H1 (cell line): ENCODE data around the gene RPRD1A. TPM values are rescaled to one million over a fixed set of nuclear protein-coding genes. Genes with fewer than 3 reads are reported as not detected.

Experiments
- CTCF ChIA-PET: fragments of 300-600 bp; sonication (Branson Sonifier 250); formaldehyde crosslinking; loops from one replicate; lab custom pipeline; 2021; ENCODE audit not compliant: partially characterized antibody; lab: Charles Lee
- POLR2A ChIA-PET: fragments of 300-600 bp; sonication (Branson Sonifier 250); formaldehyde crosslinking; loops from one replicate; lab custom pipeline; 2021; ENCODE audit warnings: inconsistent platforms; ENCODE audit not compliant: partially characterized antibody; lab: Charles Lee
- DNase-seq, 2 experiments: peaks; one replicate each; pipeline versions ENCODE4 v3.0.0 to v3.0.0-alpha.2; 2010 to 2022; ENCODE audit warnings: low spot score in 2 of 2, low read depth in 1 of 2, mixed read lengths in 1 of 2
- FAIRE-seq: peaks from 2 replicates; lab custom pipeline; 2011; peaks lifted over from hg19 to GRCh38; lab: Jason Lieb, UNC
- H2AFZ ChIP-seq: 2 replicates; pipeline ENCODE4 v1.8.1; 2012; ENCODE audit warnings: low read length, inconsistent platforms
- H2AK5ac ChIP-seq: 2 replicates; pipeline ENCODE4 v1.6.1; 2013; ENCODE audit warnings: low read depth, low read length
- H2BK120ac ChIP-seq: replicated peaks from 2 replicates; pipeline ENCODE3; 2013; ENCODE audit warnings: low read depth, low read length, inconsistent platforms
- H2BK12ac ChIP-seq: 2 replicates; pipeline ENCODE4 v1.6.1; 2013; ENCODE audit warnings: low read depth, low read length
- H2BK15ac ChIP-seq: 2 replicates; pipeline ENCODE4 v1.6.1; 2013; ENCODE audit warnings: low read length
- H2BK20ac ChIP-seq: 2 replicates; pipeline ENCODE4 v1.6.1; 2013; ENCODE audit warnings: low read length
- H2BK5ac ChIP-seq: 2 replicates; pipeline ENCODE4 v1.6.1; 2013; ENCODE audit warnings: low read depth, low read length
- H3K14ac ChIP-seq: 2 replicates; pipeline ENCODE4 v1.6.1; 2013; ENCODE audit warnings: inconsistent platforms; ENCODE audit not compliant: insufficient read length
- H3K18ac ChIP-seq: 2 replicates; pipeline ENCODE4 v1.6.1; 2013; ENCODE audit warnings: low read length; ENCODE audit errors: extremely low read depth
- H3K23ac ChIP-seq: 2 replicates; pipeline ENCODE4 v1.6.1; 2013; ENCODE audit warnings: inconsistent platforms; ENCODE audit not compliant: insufficient read length
- H3K23me2 ChIP-seq: 2 replicates; pipeline ENCODE4 v1.6.1; 2013; ENCODE audit warnings: low read depth, low read length
- H3K27ac ChIP-seq: 2 replicates; pipeline ENCODE4 v1.6.1; 2011; ENCODE audit warnings: low read depth, low read length, inconsistent platforms
- H3K27me3 ChIP-seq, 4 experiments: replicated peaks in 1 of 4; 1 replicate in 1 of 4; 2 replicates in 3 of 4; pipeline versions ENCODE4 v1.6.1 to v1.8.1; 2011 to 2013; ENCODE audit warnings: low read length in 3 of 4, mild to moderate bottlenecking in 3 of 4, inconsistent platforms in 2 of 4, mixed read lengths in 2 of 4, moderate library complexity in 1 of 4; ENCODE audit not compliant: control insufficient read depth in 3 of 4, insufficient read depth in 3 of 4; ENCODE audit errors: extremely low read depth in 1 of 4
- H3K36me3 ChIP-seq, 4 experiments: 2 replicates each; pipeline versions ENCODE4 v1.6.1 to v1.8.1; 2011 to 2013; ENCODE audit warnings: mild to moderate bottlenecking in 4 of 4, low read length in 3 of 4, moderate library complexity in 2 of 4, control low read depth in 1 of 4, inconsistent platforms in 1 of 4; ENCODE audit not compliant: insufficient read depth in 4 of 4, control insufficient read depth in 2 of 4
- H3K4ac ChIP-seq: replicated peaks from 2 replicates; pipeline ENCODE3; 2013; ENCODE audit warnings: low read length, low read depth, mixed read lengths, inconsistent platforms; ENCODE audit not compliant: insufficient read length
- H3K4me1 ChIP-seq, 4 experiments: replicated peaks in 1 of 4; 1 replicate in 1 of 4; 2 replicates in 3 of 4; pipeline versions ENCODE4 v1.6.1 to v1.8.1; 2011 to 2013; ENCODE audit warnings: low read length in 3 of 4, inconsistent platforms in 2 of 4, mixed read lengths in 1 of 4; ENCODE audit not compliant: insufficient read depth in 4 of 4, control insufficient read depth in 3 of 4
- H3K4me2 ChIP-seq, 2 experiments: 2 replicates each; pipeline versions ENCODE4 v1.6.1 to v1.8.1; 2011 to 2013; ENCODE audit warnings: low read depth in 2 of 2, low read length in 2 of 2, control low read depth in 1 of 2, inconsistent platforms in 1 of 2, mild to moderate bottlenecking in 1 of 2; ENCODE audit not compliant: insufficient read depth in 1 of 2
- H3K4me3 ChIP-seq, 4 experiments: fragments of 200-600, 300-600 bp in 1 of 4; sonication (generic), shearing (Covaris generic), sonication (Bioruptor Twin) in 1 of 4; 2 replicates each; pipeline versions ENCODE4 v1.5.1 to v1.8.1; 2011 to 2016; ENCODE audit warnings: low read length in 4 of 4, low read depth in 3 of 4, control low read depth in 2 of 4, inconsistent platforms in 2 of 4, mild to moderate bottlenecking in 2 of 4, mixed read lengths in 1 of 4, moderate library complexity in 1 of 4; ENCODE audit not compliant: insufficient read depth in 2 of 4; ENCODE audit errors: extremely low read depth in 1 of 4
- H3K56ac ChIP-seq: replicated peaks from 2 replicates; pipeline ENCODE3; 2013; ENCODE audit warnings: low read depth, mild to moderate bottlenecking, mixed read lengths, low read length, inconsistent platforms; ENCODE audit not compliant: insufficient read length
- H3K79me1 ChIP-seq: 2 replicates; pipeline ENCODE4 v1.6.1; 2013; ENCODE audit warnings: low read depth, low read length, control low read depth
- H3K79me2 ChIP-seq, 2 experiments: 2 replicates each; pipeline versions ENCODE4 v1.6.1 to v1.8.1; 2012 to 2013; ENCODE audit warnings: low read length in 2 of 2, mild to moderate bottlenecking in 2 of 2, inconsistent platforms in 1 of 2; ENCODE audit not compliant: insufficient read depth in 2 of 2, control insufficient read depth in 1 of 2
- H3K9ac ChIP-seq, 4 experiments: replicated peaks in 1 of 4; 1 replicate in 1 of 4; 2 replicates in 3 of 4; pipeline versions ENCODE4 v1.6.1 to v1.8.1; 2011 to 2013; ENCODE audit warnings: low read depth in 3 of 4, low read length in 3 of 4, control low read depth in 2 of 4, mild to moderate bottlenecking in 2 of 4, moderate library complexity in 2 of 4, inconsistent platforms in 1 of 4; ENCODE audit errors: extremely low read depth in 1 of 4
- H3K9me3 ChIP-seq, 2 experiments: 2 replicates each; pipeline versions ENCODE4 v1.6.1 to v1.8.1; 2012 to 2013; ENCODE audit warnings: mild to moderate bottlenecking in 2 of 2, moderate library complexity in 2 of 2, control low read depth in 1 of 2, inconsistent platforms in 1 of 2, low read depth in 1 of 2, low read length in 1 of 2, mixed read lengths in 1 of 2; ENCODE audit not compliant: insufficient read depth in 2 of 2
- H4K20me1 ChIP-seq, 2 experiments: replicated peaks in 1 of 2; 2 replicates each; pipeline versions ENCODE3 to v1.8.1; 2011 to 2013; ENCODE audit warnings: inconsistent platforms in 2 of 2, low read length in 2 of 2, mild to moderate bottlenecking in 1 of 2; ENCODE audit not compliant: insufficient read depth in 2 of 2, control insufficient read depth in 1 of 2
- H4K5ac ChIP-seq: 2 replicates; pipeline ENCODE4 v1.6.1; 2013; ENCODE audit warnings: low read length, low read depth, mixed read lengths, inconsistent platforms; ENCODE audit not compliant: insufficient read length
- H4K8ac ChIP-seq: 2 replicates; pipeline ENCODE4 v1.8.0; 2013; ENCODE audit warnings: mild to moderate bottlenecking, moderate library complexity, low read length, inconsistent platforms; ENCODE audit not compliant: insufficient read depth; ENCODE audit errors: extremely low read depth
- H4K91ac ChIP-seq: replicated peaks from 2 replicates; pipeline ENCODE3; 2013; ENCODE audit warnings: low read length, mixed read lengths, inconsistent platforms; ENCODE audit not compliant: insufficient read length
- ATF3 ChIP-seq: IDR thresholded peaks from 2 replicates; pipeline ENCODE4 v1.6.1; 2011; ENCODE audit warnings: low read depth, mild to moderate bottlenecking, low read length; ENCODE audit not compliant: insufficient read depth
- BCL11A ChIP-seq, 2 experiments: IDR thresholded peaks; one replicate each; pipeline ENCODE4 v1.6.1; 2011; ENCODE audit warnings: low read depth in 2 of 2, low read length in 2 of 2, mild to moderate bottlenecking in 2 of 2
- CREB1 ChIP-seq: IDR thresholded peaks from 2 replicates; pipeline ENCODE4 v1.6.1; 2012; ENCODE audit warnings: inconsistent platforms
- CTCF ChIP-seq, 3 experiments: IDR thresholded peaks; 1 replicate in 2 of 3; 2 replicates in 1 of 3; pipeline versions ENCODE4 v1.5.1 to v1.6.1; 2011; ENCODE audit warnings: low read length in 3 of 3, mild to moderate bottlenecking in 3 of 3, inconsistent platforms in 2 of 3, low read depth in 1 of 3, moderate library complexity in 1 of 3; ENCODE audit not compliant: insufficient read depth in 1 of 3; ENCODE audit errors: control extremely low read depth in 1 of 3
- SIX5 ChIP-seq: IDR thresholded peaks from 2 replicates; pipeline ENCODE4 v1.6.1; 2011; ENCODE audit warnings: mild to moderate bottlenecking, low read depth, low read length
- SP2 ChIP-seq: IDR thresholded peaks from 2 replicates; pipeline ENCODE4 v1.6.1; 2012; ENCODE audit warnings: mild to moderate bottlenecking, low read length, inconsistent platforms
- TAF7 ChIP-seq: optimal IDR thresholded peaks from 2 replicates; pipeline ENCODE3; 2011; ENCODE audit warnings: low read depth, mild to moderate bottlenecking, inconsistent platforms, low read length, moderate library complexity, borderline replicate concordance
- WGBS, 2 experiments: shearing (Covaris generic) in 1 of 2; methylation state at CpG; one replicate each; pipeline versions ENCODE4 v1.1.6 to v1.1.7; 2013 to 2015; ENCODE audit warnings: low lambda C conversion rate in 2 of 2, mixed read lengths in 2 of 2, inconsistent platforms in 1 of 2, low coverage in 1 of 2, missing lambda C conversion rate in 1 of 2; ENCODE audit not compliant: insufficient replicate concordance in 2 of 2, insufficient coverage in 1 of 2, insufficient read length in 1 of 2; ENCODE audit errors: extremely low coverage in 1 of 2, missing lambda C conversion rate in 1 of 2; 5-methylcytosine and 5-hydroxymethylcytosine counted together
- polyA plus RNA-seq, 7 experiments: library from polyadenylated mRNA; depleted of rRNA in 3 of 7; stranded (reverse) in 5 of 7; unstranded in 2 of 7; fragments of >200 nt in 5 of 7; fragments of 200-250 nt in 2 of 7; gene quantifications; 1 replicate in 5 of 7; 2 replicates in 1 of 7; 4 replicates in 1 of 7; pipeline versions ENCODE4 v1.2.1 to v1.2.3, GENCODE V29; 2011 to 2013; ENCODE audit warnings: missing spikeins in 2 of 7, mixed read lengths in 2 of 7
- total RNA-seq: library from RNA; stranded (reverse); fragmentation: NEBNext Ultra II Directional; extraction: Animal tissue kit (Norgen Biotek cat#: 25700); gene quantifications from 2 replicates; pipeline ENCODE4 v1.2.1, GENCODE V29; 2021

Gene RPRD1A
- total and polyA plus RNA-seq, 2 of the 8 experiments (the other 6 are each of a cell fraction or from before 2014, with no cell fraction given): 40.5 to 106 TPM

DNA sequence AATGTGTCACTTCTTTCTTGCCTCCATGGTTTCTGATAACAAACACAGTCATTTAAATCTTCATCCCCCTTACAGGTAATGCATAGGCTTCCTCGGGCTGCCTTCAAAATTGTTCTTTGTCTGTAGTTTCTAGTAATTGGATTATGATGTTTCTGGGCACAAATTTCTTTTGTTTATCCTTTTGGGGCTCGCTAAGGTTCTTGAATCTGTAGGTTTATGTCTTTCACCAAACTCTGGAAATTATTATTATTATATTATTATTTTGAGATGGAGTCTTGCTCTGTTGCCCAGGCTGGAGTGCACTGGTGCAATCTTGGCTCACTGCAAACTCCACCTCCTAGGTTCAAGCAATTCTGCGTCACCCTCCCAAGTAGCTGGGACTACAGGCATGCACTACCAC is 111.1 kb downstream of the RPRD1A start:
- no peak overlapping the region for H3K4ac ChIP-seq

More for the DNA sequence above, 111.1 kb downstream of the RPRD1A start:
- no peak for DNase-seq
- Histone ChIP-seq H3K23ac (no peak overlapping the region), H3K18ac (no peak overlapping the region), H2BK15ac (no peak overlapping the region), H2BK20ac (no peak overlapping the region), H2BK120ac (no peak overlapping the region), H4K91ac (no peak overlapping the region), H3K4me1 (no peaks in the 10 kb centered on the region), H3K56ac (no peak overlapping the region), H4K5ac (no peak overlapping the region), H2BK5ac (no peak overlapping the region), H3K4me3 (no peak overlapping the region), H3K9ac (no peak overlapping the region), H3K9me3 (peaks cover 5 to 9% of the 10 kb centered on the region in 2 experiments; a peak in 1 of 4 replicates), H3K79me1 (no peaks in the 10 kb centered on the region), H3K79me2 (no peaks in the 10 kb centered on the region), H2BK12ac (no peak overlapping the region), H2AFZ (no peak overlapping the region), H3K23me2 (no peaks in the 10 kb centered on the region; the same call in 1 of the 2 replicates), H3K27me3 (no peaks in the 10 kb centered on the region), H2AK5ac (no peak overlapping the region), H3K36me3 (no peaks in the 10 kb centered on the region), H3K27ac (no peak overlapping the region), H4K8ac (no peak overlapping the region), H4K20me1 (no peaks in the 10 kb centered on the region), H3K14ac (no peak overlapping the region)
- 87% methylated on average over 3 of the region's 3 CpGs; no CpG with 5 or more reads in 1 of the 2 experiments for WGBS, 2 experiments
- CTCF ChIA-PET: no interaction called here
- FAIRE-seq: no peak
- POLR2A ChIA-PET: no interaction called here
- TF ChIP-seq SP2 (no peak), SIX5 (no peak), ATF3 (no peak), CTCF (IDR thresholded peaks at IDR 0.05; ENCODE audit: control extremely low read depth in 1 of 3, insufficient read depth in 1 of 3, low read depth in 1 of 3, low read length in 3 of 3) (no peak), BCL11A (IDR thresholded peaks at IDR 0.05; ENCODE audit: low read depth in 2 of 2, low read length in 2 of 2) (no peak), TAF7 (no peak), CREB1 (no peak)
- TF ChIP-seq, all 59 proteins: peak for 0
- no peak overlapping the region for H3K4me2 ChIP-seq
